G401.6 (cell line): ENCODE measurements around the gene BCAT1.

Experiments
- FAIRE-seq: peaks from 2 replicates; lab custom pipeline; 2012; peaks lifted over from hg19 to GRCh38; lab: Jason Lieb, UNC

The BCAT1 gene

DNA sequence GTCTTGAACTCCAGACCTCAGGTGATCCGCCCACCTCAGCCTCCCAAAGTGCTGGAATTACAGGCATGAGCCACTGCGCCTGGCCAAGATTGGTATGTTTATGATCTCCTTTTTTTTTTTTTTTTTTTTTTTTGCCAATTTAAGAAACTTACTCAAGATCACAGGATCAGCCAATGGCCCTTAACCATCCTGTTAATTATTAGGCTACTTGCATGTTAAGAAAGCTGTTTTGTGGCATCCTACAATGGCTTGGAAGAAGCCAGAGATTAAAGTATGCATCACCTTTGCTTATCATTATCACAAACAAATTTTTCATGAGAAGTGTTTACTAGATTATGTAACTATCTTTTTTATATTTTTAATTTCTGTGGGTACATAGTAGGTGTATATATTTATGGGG, 140.2 kb downstream of the BCAT1 start:
- FAIRE-seq, result no peak

DNA sequence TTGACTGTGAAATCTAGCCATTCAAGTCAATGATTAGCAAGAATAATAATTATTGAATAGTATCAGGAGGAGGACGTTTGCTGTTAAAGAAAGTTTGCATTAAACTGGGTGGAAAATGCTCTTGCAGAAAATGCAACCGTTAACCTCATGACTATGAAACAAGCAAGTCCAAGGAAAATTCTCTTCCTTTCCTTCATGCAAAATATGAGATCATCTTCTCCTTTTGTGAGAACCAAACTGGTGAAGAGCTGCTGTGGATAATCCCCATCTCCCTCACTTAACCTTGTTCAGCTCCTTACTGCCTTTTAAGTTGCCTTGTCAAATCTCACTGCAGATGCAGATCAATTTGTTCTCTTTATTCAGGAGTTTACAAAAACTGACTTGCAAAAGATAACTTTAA, 142.5 kb downstream of the BCAT1 start:
- FAIRE-seq, result no peak

DNA sequence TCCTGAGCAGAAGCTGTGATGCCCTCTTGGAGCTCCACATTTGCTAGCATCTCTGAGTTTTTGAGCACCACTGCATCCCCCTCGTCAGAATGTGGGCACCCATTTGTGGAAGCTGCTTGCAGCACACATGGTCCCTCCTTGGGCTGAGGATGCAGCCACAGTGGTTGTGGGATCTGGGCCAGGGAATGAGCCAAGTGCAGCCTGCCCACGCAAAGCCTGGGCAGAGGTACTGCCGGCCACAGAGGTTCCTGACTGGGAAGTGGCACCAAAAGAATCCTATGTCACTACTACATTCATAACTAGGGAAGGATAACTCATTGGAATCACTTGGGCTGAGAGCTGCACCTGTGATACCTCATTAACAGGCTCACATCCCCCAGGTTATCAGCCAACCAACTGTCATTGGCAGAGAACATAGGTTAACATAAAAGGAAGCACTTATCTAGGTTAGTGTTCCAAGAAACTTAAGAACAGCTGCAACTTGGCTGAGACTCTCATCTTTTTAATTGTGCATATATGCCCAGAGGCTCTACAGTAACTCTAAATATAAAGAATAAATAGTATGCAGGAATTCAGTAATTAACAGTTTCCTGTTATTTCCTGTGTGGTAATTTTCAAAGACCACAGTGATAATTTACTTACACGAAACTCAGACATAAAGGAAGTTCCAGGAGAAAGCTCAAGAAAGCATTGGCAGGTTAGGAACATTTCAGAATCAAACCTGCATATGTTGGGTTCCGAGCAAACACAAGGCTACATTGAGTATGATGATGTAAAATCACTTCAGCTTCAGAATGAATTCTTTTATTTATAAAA, 145.3 kb downstream of the BCAT1 start:
- FAIRE-seq, result no peak

DNA sequence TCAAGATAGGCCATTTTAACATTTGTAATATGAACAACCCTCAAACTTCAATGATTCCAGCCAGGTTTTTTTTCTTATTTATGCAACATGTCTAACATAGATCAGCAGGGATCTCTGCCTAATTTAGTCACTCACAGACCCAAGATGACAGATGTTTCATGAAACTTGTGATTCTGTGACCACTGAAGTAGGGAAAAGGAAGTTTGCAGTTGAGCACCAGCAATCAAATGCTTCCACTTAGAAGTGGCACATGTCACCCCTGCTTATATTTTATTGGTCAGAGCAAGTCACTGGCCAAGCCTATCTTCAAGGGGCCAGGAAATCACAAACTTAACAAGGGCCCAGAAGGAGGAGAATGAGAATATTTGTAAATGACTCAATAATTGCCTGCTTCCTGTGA, 150.6 kb downstream of the BCAT1 start:
- no peak for FAIRE-seq

DNA sequence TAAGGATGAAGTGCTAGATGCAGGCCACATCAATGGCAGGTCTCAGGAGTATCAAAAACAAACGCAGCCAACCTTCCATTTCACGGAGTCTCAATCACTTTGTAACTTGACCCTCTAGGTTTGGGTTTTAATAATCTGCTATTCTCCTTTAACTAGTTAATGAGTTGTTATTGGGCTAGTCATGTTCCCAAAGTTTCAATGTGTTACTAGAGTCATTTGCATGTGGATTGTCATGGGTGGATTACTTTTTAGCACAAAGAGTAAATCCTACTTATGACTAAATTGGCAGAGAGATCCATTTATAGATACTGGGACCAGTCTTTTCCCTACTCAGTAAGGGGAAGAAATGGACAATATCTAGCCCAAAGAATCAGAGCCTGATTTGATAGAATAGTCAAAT, 151.0 kb downstream of the BCAT1 start:
- no peak for FAIRE-seq

DNA sequence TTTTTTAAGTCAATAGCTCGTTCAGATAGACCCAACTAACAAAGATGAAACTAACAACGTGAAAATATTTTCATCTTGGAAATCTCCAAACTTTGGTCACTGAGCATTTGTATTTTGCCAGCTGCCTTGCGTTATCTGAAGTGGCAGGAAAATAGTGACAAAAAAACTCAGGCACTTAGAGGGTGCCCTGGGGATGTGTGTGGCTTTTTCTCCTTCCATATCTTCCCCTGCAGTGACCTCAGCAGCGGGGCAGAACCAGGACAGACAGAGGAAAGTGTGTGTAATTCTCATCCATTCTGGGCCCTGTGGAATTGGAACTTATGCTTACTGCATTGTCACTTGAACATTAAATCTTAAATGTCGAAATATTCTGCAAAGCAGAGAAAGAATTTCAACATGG, 152.0 kb downstream of the BCAT1 start:
- FAIRE-seq, result no peak

DNA sequence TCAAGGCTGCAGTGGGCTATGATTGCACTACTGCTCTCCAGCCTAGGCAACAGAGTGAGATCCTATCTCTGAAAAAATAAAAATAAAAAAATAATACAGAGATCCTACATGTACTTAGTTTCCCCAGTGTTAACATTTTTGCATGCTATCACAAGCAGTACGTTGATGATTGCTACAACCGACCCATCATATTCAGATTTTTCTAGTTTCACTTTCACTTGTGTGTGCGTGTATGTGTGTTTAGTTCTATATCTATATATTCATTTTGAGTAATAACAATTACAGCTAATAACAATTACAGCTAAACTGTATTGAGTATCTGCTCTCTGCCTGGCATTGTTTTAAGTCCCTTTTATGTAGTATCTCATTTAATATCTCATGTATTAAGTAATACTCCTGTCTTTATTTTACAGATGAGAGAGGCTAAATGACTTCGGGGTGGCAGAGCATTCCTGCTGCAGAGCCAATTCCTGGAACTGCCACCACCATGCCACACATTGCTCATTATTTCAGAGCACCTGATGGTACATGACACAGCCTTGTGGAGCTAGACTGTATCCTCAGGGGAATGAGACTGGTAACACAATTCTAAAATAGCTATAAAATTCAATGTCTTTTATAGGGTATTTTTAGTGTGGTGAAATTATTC, 153.1 kb downstream of the BCAT1 start:
- no peak for FAIRE-seq

DNA sequence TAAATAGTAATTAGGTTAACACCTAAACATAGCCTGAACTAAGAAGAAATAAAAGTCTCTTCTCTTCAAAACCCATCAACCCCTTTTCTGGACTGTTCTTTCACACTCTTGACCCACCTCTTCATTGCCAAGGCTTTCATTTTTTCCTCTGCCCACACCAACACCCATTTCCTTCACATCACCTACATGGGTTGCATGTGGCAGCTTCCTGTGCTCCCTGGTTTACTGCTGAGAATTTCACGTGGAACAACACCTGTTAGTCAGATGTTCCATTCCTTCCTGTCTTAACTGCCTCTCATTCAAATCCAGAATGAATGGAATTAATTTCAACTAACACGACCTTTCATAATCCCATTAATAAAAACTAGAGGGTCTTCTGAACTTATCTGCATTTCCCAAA, 157.3 kb downstream of the BCAT1 start:
- no peak for FAIRE-seq

DNA sequence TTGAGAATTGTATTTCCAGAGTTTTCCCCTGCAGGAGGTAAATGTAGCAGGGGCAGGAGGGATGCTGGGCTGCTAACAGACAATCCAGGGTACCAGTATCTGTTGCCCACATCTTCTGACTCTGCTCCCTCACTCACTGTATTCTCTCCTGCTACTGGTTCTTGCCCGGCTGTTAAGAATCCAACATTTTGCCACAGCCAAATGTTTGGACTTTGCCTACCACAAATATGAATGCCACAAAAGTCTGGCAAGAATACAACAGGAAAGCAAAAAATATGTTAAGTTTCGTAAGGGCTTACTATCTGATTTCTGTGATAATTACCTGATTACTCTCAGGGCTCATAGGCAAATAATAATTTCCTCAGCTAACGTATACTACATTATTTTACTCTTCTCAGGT, 160.0 kb downstream of the BCAT1 start:
- FAIRE-seq, result no peak

DNA sequence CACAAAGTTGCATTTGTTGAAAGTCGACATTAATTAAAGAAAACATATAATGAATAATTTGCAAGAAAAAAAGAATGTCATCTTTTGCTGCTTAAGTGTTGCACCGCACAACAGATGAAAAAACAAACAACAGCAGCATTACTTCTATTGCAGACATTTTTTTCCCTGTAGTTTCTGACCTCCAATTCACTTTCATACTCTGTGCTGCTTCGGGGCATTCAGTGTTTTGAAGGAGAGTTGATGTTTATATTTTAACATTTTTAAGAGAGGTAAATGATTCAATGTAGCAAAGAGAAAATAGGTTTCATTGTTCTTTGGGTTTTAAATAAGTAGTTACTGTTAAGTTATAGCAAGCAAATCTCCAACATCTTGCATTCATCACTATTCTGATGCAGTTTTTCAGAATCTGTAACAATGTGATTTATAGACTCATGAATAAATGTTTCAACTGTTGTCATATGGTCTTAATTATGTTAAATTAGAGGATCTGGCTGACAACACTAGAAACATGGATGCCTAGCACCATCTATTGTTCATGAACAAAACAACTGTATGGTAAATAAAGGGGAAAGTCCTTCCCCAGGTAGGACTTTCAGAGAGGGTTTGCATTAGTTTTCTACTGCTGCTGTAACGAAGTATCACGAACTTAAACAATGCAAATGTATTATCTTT, 168.1 kb downstream of the BCAT1 start:
- no peak for FAIRE-seq

DNA sequence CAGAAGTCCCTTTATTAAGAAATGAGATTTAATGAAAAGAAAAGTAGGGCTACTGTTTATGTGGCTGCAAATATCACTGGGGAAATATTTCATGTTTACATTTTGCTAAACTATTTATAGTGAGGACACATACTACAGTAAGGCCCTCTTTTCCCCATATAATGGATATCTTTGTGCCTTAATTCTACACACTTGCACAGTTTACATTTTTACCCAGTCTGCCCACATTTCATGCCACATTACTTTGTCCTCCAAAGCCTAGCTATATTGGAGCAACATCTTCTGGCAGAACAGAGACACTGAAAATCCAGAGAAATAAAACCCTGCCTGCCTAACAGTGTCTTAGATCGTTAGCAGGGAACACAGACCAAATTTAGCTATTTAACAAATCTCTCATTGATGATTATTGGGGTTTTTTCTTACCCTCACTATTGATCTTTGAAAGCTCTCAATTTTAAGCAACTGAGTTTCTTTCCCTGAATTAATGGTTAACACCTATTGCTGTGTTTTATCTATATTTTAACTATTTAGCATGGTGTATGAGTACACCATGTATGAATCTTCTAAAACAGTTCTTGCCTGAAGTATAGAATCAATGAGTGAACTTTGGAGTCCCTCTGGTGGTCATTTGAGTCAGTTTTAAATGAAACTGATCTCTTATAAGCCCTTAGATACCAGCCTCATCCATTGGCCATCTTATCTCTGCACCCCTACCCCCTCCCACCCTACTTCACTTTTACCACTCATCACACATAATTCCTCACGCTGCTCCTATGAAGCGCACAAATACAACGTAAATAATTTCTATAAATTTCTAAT, 170.2 kb downstream of the BCAT1 start:
- no peak for FAIRE-seq

DNA sequence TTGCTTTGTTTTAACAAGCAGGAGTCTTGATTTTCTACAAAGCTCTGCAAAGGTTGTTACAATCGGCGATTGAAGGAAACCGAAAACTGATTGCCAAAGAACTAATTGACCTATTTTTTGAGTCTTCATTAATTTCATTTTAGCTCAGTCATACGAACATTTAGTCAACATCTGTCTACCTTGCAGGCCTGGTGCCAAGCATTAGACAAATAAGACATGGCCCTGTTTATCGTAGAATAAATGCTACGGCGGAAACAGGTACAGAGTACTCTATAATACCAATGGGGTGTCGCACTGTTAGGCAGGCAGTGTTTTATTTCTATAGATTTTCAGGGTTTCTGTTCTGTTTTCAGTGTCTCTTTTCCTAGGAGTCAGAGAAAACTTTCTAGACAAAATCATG, 171.5 kb downstream of the BCAT1 start:
- no peak for FAIRE-seq

DNA sequence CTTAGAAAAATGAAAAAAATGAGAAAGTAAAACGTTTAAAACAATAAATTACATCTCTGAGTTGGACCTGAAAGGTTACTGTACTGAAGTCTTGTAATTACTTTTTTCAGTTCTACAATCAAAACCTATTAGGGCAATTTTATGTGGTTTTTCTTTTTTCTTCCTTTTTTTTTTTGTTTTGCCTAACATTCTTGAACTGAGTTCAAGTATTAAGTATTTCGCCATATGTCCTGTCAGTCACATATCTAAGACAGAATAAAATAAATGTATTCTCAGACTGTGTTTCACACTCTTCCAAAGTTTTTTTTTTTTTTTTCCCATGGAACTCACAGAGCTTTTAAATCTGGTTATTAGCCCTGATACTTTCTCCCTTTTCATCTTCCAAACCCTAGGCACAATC, 172.0 kb downstream of the BCAT1 start:
- no peak for FAIRE-seq

DNA sequence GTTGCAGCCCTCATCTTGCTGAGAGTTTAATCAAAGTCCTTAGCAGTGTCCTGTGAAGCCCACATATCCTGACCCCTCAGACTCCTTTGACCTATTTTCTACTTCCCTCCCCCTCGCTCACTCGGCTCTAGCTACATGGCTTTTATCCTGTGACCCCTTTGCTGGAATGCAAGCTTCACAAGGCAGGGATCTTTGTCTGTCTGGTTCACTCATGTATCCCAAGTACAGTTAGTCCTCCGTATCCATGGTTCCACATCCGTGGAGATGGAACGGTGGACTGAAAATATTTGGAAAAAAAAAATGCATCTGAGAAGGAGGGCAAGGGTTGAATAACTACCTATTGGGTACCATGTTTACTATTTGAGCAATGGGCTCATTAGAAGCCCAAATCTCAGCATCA, 173.8 kb downstream of the BCAT1 start:
- no peak for FAIRE-seq

DNA sequence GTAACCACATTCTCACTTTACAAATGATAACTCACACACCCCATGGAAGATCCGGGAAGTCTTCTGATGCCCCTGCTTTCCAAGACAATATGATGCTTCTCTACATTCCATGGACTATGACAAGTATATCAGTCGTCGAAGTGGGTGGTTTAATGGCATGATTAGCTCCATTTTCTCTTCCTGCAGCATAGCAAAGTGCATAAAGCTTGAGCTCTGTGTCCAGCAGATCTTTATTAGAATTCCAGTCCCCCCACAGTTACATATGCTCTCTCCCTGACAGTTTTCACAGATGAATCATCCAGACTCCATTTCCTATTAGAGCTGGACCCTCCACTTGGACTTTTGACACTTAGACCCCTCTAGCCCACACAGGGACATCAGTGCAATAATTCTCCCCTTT, 174.9 kb downstream of the BCAT1 start:
- no peak for FAIRE-seq

DNA sequence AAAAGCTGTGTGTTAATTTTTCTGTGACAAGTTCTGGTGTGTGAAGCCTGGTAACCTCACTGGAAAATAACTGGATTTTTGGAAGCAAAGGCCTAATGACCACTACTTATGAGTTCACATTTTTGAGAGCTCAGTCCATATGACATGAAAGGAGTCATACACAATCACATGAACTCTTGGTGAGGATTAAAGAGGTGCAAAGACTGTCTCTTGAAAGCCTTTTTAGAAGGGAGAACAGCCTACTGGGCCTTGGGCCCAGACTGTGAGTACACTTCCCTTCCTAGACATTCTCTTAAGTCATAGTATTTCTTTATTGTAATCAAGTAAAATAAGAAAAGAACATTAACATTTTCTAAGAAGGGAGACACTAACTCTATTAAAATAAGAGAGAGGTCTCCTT, 176.1 kb downstream of the BCAT1 start:
- no peak for FAIRE-seq

DNA sequence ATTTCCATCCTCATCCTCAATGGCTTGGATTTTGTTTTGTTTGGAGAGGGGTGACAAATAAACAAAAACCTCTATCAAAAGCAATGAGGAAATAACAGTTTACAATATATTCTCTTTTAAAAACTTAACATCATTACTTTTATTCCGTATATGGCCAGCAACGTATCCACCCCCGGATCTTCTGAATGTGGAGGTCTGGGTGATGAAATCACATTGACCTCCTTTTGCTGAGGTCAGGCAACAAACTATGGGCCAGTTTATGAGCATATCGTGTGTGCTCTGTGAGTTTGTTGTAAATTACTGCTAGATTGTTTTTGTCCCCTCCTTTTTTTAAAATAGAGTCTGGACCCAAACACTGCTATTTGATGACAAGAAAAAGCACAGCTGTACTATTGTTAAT, 178.1 kb downstream of the BCAT1 start:
- no peak for FAIRE-seq

DNA sequence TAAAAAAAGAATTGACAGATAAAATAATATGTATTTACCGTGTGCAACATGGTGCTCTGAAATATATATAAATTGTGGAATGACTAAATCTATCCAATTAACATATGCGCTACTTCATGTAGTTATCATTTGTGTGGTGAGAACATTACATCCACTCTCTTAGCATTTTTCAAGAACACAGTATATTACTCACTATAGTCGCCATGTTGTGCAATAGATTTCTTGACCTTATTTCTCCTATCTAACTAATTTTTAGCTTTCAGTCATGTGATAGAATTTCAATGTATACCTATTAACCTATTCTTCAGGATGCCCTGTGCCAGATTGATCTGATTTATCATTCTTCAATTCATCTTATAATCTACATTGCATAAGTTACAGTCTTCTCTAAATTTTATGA, 178.6 kb downstream of the BCAT1 start:
- FAIRE-seq, result no peak

DNA sequence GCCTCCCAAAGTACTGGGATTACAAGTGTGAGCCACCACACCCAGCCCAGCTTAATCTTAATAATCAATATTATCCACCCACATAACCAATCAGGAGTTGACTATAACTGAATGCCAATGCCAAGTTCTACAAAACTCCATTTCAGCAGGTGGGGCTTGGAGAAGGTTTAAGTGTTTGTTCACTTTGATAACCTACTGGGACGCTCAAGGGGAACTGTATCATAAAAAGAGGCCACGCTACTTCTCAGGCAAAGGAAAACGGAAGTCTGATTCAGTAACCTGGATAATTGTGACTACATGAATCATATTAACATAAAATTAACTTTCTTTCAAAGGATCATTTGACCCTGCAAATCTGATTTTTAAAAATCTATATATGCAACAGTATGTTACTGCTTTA, 179.2 kb downstream of the BCAT1 start:
- no peak for FAIRE-seq

DNA sequence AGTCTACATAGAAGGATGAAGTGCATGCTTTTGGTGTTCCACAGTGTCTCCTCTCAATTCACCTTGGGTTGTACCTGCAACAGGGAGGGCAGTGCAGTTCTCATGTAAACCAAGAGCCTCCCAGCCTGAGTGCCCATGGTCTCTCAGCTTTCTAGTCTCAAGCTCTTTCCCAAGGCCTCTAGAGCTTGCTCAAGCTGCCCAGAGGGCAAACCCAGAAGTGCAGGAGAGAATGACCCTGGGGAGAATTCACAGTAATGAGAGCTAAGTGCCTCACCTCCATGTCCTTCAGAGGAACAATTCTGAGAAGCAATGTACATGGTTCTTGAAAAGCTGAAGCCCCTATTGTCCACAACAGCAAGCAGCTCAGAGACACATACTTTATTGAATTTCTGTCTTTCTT, 180.5 kb downstream of the BCAT1 start:
- FAIRE-seq, result no peak

DNA sequence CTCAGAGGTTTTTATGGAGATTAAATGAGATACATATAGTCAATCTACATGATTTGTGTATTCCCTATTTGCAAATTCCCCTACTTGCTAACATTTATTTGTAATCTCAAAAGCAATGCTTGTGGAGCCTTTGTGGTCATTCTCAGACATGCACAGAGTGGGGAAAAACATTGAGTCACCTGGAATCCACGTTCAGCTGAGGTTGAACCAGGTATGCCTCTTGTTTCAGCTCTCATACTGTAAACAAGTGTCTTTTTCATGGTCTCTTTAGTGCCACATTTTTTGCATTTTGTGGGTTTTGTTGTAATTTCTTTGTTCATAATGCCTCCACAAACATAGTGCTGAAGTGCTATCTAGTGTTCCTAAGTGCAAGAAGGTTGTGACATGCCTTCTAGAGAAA, 181.9 kb downstream of the BCAT1 start:
- no peak for FAIRE-seq

DNA sequence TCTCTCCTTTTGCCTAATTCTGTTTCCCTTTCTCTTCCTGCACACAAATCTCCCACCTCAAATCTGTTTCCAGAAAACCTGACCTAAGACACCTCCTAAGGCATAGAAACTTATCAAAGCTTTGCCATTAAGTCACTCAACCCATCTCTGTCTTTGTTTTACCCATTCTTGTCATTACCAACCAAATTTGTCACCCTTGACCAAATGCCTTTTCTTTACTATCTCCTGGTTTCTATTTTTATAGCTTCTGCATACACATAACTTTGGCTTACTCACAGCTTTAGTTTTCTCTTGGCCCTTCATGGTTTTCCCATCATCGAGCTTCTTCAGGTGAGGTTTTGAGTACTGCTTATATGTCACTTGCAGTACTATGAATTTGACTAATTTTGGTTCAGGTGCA, 184.2 kb downstream of the BCAT1 start:
- no peak for FAIRE-seq
